Measurements from ENCODE around the gene SMIM20.

GRCh38 chr4:25949173-25949748, 35.2 kb downstream of the SMIM20 start:
- no peak for TF ChIP-seq POLR2A (IDR thresholded peaks at IDR 0.05; ENCODE audit: low read depth, low read length)
- no peak for TF ChIP-seq POLR2AphosphoS5 (IDR thresholded peaks at IDR 0.05; ENCODE audit: low read depth, low read length)

All from GM12892 (cell line).